PFSK-1 (cell line): ENCODE data around the gene NCOR2.

Experiments
- FOXP2 ChIP-seq: optimal IDR thresholded peaks from 2 replicates; pipeline ENCODE3; 2011; ENCODE audit warnings: borderline replicate concordance, control low read depth, inconsistent platforms; ENCODE audit not compliant: insufficient read depth; ENCODE audit errors: extremely low read length, extremely low read depth
- POLR2AphosphoS5 ChIP-seq: IDR thresholded peaks from 2 replicates; pipeline ENCODE4 v1.6.1; 2012; ENCODE audit warnings: low read depth, mild to moderate bottlenecking, control low read depth, low read length, moderate library complexity
- SIN3A ChIP-seq: IDR thresholded peaks from 2 replicates; pipeline ENCODE4 v1.6.1; 2012; ENCODE audit warnings: mild to moderate bottlenecking, low read length, moderate library complexity, borderline replicate concordance; ENCODE audit not compliant: insufficient read depth
- TAF1 ChIP-seq: IDR thresholded peaks from 2 replicates; pipeline ENCODE4 v1.6.1; 2012; ENCODE audit warnings: low read length, control low read depth, borderline replicate concordance; ENCODE audit not compliant: insufficient read depth
- TF ChIP-seq, protein P1 (sequence below), 2 experiments: IDR thresholded peaks; 2 replicates each; pipeline versions ENCODE4 v1.6.1 to v1.8.0; 2011 to 2012; ENCODE audit warnings: low read depth in 2 of 2, low read length in 2 of 2, control low read depth in 1 of 2, inconsistent platforms in 1 of 2, mild to moderate bottlenecking in 1 of 2, moderate library complexity in 1 of 2; ENCODE audit not compliant: insufficient read depth in 1 of 2

The NCOR2 gene

DNA sequence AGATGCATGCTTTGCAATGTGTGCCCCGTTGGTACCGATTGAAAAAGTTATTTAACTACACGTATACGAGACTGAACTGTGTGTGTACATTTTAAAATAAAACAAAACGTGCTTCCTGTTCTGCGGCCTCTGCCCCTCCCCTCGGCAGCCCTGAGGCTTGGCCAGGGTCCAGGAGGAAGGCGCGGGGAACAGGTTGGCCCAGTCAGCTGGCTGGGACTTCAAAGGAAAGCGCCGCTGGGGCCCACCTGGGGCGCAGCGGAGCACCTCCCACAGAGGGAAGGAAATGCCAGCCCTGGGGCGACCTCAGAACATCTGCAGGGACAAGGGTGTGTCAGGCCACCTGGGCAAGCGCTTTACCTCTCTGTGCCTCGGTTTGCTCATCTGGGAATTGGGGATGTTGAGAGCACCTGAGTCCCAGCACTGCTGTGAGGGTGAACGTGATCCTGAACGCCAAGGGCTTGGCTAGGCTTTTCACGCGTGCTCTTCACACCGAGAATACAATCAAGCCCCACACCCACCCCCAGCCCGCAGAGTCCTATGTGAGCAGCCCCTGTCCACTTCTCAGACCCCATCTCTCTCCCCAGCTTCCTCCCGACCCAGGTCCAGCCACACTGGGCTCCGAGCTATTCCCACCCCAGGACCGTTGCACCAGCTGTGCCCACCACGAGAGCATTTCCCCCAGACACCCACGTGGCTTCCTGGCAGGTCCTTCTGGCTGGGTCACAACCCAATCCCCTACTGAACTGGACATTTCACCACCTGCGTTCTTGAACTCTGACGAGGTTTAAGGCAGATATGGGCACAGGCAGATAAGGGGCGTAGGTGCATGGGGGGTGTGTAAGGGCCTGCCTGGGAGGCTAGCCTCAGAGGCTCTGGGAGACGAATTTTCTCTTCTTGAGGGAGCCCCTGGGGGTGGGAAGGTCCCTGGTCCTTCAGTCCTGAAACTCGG lies 41.9 kb upstream of the NCOR2 start:
- TF ChIP-seq FOXP2 (no peak), POLR2AphosphoS5 (no peak), TAF1 (no peak), SIN3A (no peak)
- TF ChIP-seq, protein P1, sequence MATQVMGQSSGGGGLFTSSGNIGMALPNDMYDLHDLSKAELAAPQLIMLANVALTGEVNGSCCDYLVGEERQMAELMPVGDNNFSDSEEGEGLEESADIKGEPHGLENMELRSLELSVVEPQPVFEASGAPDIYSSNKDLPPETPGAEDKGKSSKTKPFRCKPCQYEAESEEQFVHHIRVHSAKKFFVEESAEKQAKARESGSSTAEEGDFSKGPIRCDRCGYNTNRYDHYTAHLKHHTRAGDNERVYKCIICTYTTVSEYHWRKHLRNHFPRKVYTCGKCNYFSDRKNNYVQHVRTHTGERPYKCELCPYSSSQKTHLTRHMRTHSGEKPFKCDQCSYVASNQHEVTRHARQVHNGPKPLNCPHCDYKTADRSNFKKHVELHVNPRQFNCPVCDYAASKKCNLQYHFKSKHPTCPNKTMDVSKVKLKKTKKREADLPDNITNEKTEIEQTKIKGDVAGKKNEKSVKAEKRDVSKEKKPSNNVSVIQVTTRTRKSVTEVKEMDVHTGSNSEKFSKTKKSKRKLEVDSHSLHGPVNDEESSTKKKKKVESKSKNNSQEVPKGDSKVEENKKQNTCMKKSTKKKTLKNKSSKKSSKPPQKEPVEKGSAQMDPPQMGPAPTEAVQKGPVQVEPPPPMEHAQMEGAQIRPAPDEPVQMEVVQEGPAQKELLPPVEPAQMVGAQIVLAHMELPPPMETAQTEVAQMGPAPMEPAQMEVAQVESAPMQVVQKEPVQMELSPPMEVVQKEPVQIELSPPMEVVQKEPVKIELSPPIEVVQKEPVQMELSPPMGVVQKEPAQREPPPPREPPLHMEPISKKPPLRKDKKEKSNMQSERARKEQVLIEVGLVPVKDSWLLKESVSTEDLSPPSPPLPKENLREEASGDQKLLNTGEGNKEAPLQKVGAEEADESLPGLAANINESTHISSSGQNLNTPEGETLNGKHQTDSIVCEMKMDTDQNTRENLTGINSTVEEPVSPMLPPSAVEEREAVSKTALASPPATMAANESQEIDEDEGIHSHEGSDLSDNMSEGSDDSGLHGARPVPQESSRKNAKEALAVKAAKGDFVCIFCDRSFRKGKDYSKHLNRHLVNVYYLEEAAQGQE (IDR thresholded peaks at IDR 0.05; ENCODE audit: insufficient read depth in 1 of 2, low read depth in 2 of 2, low read length in 2 of 2) = no peak

DNA sequence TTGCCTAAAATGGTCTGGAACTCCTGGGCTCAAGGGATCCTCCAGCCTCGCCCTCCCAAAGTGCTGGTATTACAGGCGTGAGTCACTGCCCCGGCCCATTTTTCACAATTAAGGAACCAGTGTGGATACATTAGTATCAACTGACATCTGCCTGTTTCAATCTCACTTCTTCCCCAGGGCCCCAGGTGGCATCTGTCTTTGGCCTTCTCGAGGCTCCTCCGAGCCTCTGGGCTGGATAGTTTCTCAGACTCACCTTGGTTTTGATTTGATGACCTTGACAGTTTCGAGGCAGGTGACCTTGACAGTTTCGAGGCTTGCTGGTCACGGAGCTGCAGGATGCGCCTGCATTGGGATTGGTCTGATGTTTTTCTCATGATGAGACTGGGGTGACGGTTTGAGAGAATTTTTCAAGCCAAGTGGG lies 41.0 kb upstream of the NCOR2 start:
- TF ChIP-seq POLR2AphosphoS5 (no peak), FOXP2 (no peak), SIN3A (no peak), TAF1 (no peak)
- TF ChIP-seq, protein P1 (IDR thresholded peaks at IDR 0.05; ENCODE audit: insufficient read depth in 1 of 2, low read depth in 2 of 2, low read length in 2 of 2) = no peak

DNA sequence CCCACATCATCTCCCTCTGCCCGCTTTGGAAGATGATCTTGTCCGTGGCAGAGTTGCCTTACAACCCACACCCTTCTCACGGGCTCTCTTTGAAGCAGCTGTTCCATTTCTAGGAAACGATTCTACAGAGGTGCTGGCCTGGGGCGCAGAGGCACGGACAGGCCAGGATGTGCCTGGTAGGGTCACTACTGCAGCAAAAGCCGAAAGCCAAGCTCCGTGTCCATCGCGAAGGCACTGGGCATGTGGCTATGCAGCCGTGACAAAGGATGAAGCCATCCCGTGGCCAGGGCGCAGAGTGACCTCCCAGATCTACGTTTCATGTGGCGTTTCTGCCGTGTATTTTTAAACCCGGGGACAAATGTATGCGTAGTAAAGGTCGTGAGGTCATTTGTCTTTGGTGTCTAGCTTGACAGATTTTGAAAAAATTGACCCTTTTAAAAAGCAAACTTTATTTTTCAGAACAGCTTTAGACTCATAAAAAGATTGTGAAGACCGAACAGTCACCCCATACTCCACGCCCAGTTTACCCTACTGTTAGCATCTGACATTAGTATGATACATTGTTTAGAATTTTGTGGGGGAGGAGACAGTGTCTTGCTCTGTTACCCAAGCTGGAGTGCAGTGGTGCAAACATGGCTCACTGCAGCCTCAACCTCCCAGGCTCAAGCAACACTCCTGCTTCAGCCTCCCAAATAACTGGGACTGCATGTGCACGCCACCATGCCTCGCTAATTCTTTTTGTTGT lies 40.4 kb upstream of the NCOR2 start:
- TF ChIP-seq SIN3A (no peak), TAF1 (no peak), FOXP2 (no peak)
- TF ChIP-seq, protein P1 (IDR thresholded peaks at IDR 0.05; ENCODE audit: insufficient read depth in 1 of 2, low read depth in 2 of 2, low read length in 2 of 2) = no peak

DNA sequence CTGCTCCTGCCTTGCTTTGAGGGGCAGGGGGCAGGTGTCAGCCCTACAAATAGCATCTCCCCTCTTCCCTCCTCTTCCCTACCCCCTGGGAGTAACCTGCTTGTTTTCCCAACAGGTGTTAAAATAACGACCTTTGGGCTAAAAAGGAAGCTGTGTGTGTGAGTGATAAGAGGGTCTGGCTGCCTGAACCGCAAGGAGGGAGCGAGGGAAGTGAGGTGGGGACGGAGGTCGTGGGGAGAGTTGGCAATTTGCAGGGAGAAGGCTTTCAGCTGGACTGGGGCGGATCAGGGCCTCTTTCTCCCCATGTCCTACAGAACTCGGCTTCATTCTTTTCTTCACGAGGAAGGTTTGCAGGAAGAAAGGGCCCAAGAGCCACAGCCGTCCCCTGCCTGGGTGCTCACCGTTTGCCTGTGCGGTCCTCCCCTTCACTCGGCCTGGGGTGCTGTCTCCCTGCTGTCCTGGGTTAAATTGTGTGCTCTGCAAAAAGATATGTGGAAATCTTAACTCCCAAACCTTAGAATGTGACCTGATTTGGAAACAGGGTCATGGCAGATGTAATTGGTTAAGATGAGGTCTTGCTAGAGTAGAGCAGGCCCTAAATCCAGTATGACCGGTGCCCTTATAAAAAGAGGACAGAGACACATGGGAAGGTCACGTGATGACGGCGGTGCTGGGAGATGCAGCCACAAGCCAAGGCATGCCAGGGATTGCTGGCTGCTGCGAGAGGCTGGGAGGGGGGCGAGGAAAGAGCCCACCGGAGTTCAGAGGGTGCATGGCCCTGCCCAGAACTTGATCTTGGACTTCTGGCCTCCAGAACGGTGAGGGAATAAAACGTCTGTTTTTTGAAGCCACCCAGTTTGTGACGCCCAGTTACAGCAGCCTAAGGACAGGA lies 38.7 kb upstream of the NCOR2 start:
- TF ChIP-seq POLR2AphosphoS5 = no peak
- no peak for TF ChIP-seq TAF1
- no peak for TF ChIP-seq FOXP2
- no peak for TF ChIP-seq SIN3A
